GM21390 (cell line): ENCODE measurements around the gene ACVR1.
A peak's percentile ranks its signal among the peaks of the same experiment; 100 is the strongest.
"Not testable (repeated sequence)": the region's sequence is repeated elsewhere in the genome, so short reads cannot be mapped to it uniquely, and the experiment has no call there.

ENCODE experiments used
- ATAC-seq: cut with Tn5 transposase; IDR thresholded peaks from one replicate; pipeline ENCODE4 v1.9.1; 2021; ENCODE audit not compliant: unreplicated experiment

ACVR1 gene

GRCh38 chr2:157761520-157761919 is 114.6 kb downstream of the ACVR1 start:
- ATAC-seq: no peak

- no peak for ATAC-seq
These were observed 115.2 kb downstream of the ACVR1 start for GRCh38 chr2:157760949-157761348.

GRCh38 chr2:157759855-157760254 is 116.3 kb downstream of the ACVR1 start:
- no peak for ATAC-seq

GRCh38 chr2:157758586-157758985 is 117.5 kb downstream of the ACVR1 start:
- no peak for ATAC-seq

GRCh38 chr2:157757500-157757899 is 118.6 kb downstream of the ACVR1 start:
- ATAC-seq: no peak

GRCh38 chr2:157756447-157756846 is 119.7 kb downstream of the ACVR1 start:
- ATAC-seq: not testable (repeated sequence)

GRCh38 chr2:157751462-157752058 is 124.6 kb downstream of the ACVR1 start:
- peak; percentile 71 for ATAC-seq

- ATAC-seq: no peak
These were observed 126.4 kb downstream of the ACVR1 start for GRCh38 chr2:157749684-157750083.

GRCh38 chr2:157748371-157749142 is 127.6 kb downstream of the ACVR1 start:
- ATAC-seq: no peak

GRCh38 chr2:157747695-157748370 is 128.3 kb downstream of the ACVR1 start:
- peak; percentile 47 for ATAC-seq

- no peak for ATAC-seq
These were observed 128.8 kb downstream of the ACVR1 start for GRCh38 chr2:157747280-157747679.

GRCh38 chr2:157746234-157746950 is 129.7 kb downstream of the ACVR1 start:
- no peak for ATAC-seq

- no peak for ATAC-seq
These were observed 131.5 kb downstream of the ACVR1 start for GRCh38 chr2:157744571-157745076.

GRCh38 chr2:157743051-157743450 is 133.1 kb downstream of the ACVR1 start:
- ATAC-seq: peak; percentile 71

- ATAC-seq: no peak
These were observed 134.2 kb downstream of the ACVR1 start for GRCh38 chr2:157741819-157742484.

GRCh38 chr2:157737656-157738055 is 138.5 kb downstream of the ACVR1 start:
- ATAC-seq: no peak

- peak; percentile 58 for ATAC-seq
These were observed 140.6 kb downstream of the ACVR1 start for GRCh38 chr2:157735532-157735931.

- no peak for ATAC-seq
These were observed 142.9 kb downstream of the ACVR1 start for GRCh38 chr2:157733263-157733662.

GRCh38 chr2:157732596-157732995 is 143.5 kb downstream of the ACVR1 start:
- no peak for ATAC-seq

- no peak for ATAC-seq
These were observed 148.4 kb downstream of the ACVR1 start for GRCh38 chr2:157727693-157728092.

GRCh38 chr2:157726946-157727345 is 149.2 kb downstream of the ACVR1 start:
- no peak for ATAC-seq
